Smooth muscle cell of the pulmonary artery (primary cell): ENCODE data around the gene OR5K3. TPM values are rescaled to one million over a fixed set of nuclear protein-coding genes. Genes with fewer than 3 reads are reported as not detected.

ENCODE experiments used
- total RNA-seq: library from RNA; depleted of rRNA; stranded (reverse); fragments of >200 nt; gene quantifications from 2 replicates; pipeline ENCODE4 v1.2.3, GENCODE V29; 2014

OR5K3 gene
- total RNA-seq: not detected in 2 replicates

GRCh38 chr3:98390366-98390765 is at the start of gene OR5K3:
TSS of gene OR5K3 (plus strand) at chr3:98390666. CDS start at chr3:98390666, 0 bp downstream.

GRCh38 chr3:98353554-98353953 is 36.9 kb upstream of the OR5K3 start, which contains the start of gene OR5K4:
TSS of gene OR5K4 (plus strand) at chr3:98353854. CDS start at chr3:98353854, 0 bp downstream.

Other genes starting within 250 kb of the OR5K3 start
- gene OR5H14, start 243.2 kb upstream of the OR5K3 start, total RNA-seq: not detected in 2 replicates
- gene OR5H15, start 224.0 kb upstream of the OR5K3 start, total RNA-seq: not detected in 2 replicates
- gene OR5H6, start 126.4 kb upstream of the OR5K3 start, total RNA-seq: not detected in 2 replicates
- gene OR5H2, start 108.2 kb upstream of the OR5K3 start, total RNA-seq: not detected in 2 replicates
- gene OR5K4, start 36.8 kb upstream of the OR5K3 start, total RNA-seq: not detected in 2 replicates
- not detected in 2 replicates for gene OR5K1, start 72.5 kb downstream of the OR5K3 start, total RNA-seq
- gene OR5K2, start 107.0 kb downstream of the OR5K3 start, total RNA-seq: not detected in 2 replicates
- gene CLDND1, start 132.2 kb downstream of the OR5K3 start, total RNA-seq: 94.2 and 112 TPM in 2 replicates
- not detected in 2 replicates for gene GPR15, start 141.3 kb downstream of the OR5K3 start, total RNA-seq
- 39.6 and 43.1 TPM in 2 replicates for gene CPOX, start 202.9 kb downstream of the OR5K3 start, total RNA-seq